Pulmonary artery endothelial cell (primary cell): ENCODE measurements around the gene TVP23A. TPM values are rescaled to one million over a fixed set of nuclear protein-coding genes. Genes with fewer than 3 reads are reported as not detected.
A peak's percentile ranks its signal among the peaks of the same experiment; 100 is the strongest.
"Not testable (repeated sequence)": the region's sequence is repeated elsewhere in the genome, so short reads cannot be mapped to it uniquely, and the experiment has no call there.

Experiments used
- DNase-seq: peaks from one replicate; pipeline ENCODE4 v3.0.0-alpha.2; 2011; ENCODE audit warnings: low read depth, low spot score
- total RNA-seq: library from RNA; depleted of rRNA; stranded (reverse); fragments of >200 nt; gene quantifications from 2 replicates; pipeline ENCODE4 v1.2.3, GENCODE V29; 2014

The TVP23A gene
- total RNA-seq, 1 donor from 2014 or later = not detected

GRCh38 chr16:10836174-10836853 lies 17.7 kb upstream of the TVP23A start:
- no peak for DNase-seq

GRCh38 chr16:10835281-10835931 lies 16.8 kb upstream of the TVP23A start:
- DNase-seq = no peak

- DNase-seq = no peak
These were observed 16.2 kb upstream of the TVP23A start for GRCh38 chr16:10834766-10835165.

GRCh38 chr16:10834130-10834529 lies 15.5 kb upstream of the TVP23A start:
- no peak for DNase-seq

- no peak for DNase-seq
These were observed 14.7 kb upstream of the TVP23A start for GRCh38 chr16:10833271-10833670.

- no peak for DNase-seq
These were observed 13.6 kb upstream of the TVP23A start for GRCh38 chr16:10831894-10832886.

- not testable (repeated sequence) for DNase-seq
These were observed 11.6 kb upstream of the TVP23A start for GRCh38 chr16:10830240-10830639.

GRCh38 chr16:10829390-10830098 lies 10.9 kb upstream of the TVP23A start:
- not testable (repeated sequence) for DNase-seq

- DNase-seq = peak; percentile 78
These were observed 10.3 kb upstream of the TVP23A start for GRCh38 chr16:10828851-10829366.

GRCh38 chr16:10827691-10828341 lies 9.2 kb upstream of the TVP23A start:
- DNase-seq = peak; percentile 19

GRCh38 chr16:10824111-10824893 lies 5.7 kb upstream of the TVP23A start:
- no peak for DNase-seq

GRCh38 chr16:10822702-10823101 lies 4.1 kb upstream of the TVP23A start:
- DNase-seq = no peak

GRCh38 chr16:10820546-10820945 lies 2.0 kb upstream of the TVP23A start:
- DNase-seq = no peak

- DNase-seq = no peak
These were observed 1.1 kb downstream of the TVP23A start for GRCh38 chr16:10817514-10817913.

- DNase-seq = no peak
These were observed 5.5 kb downstream of the TVP23A start for GRCh38 chr16:10813099-10813455.

- DNase-seq = no peak
These were observed 6.1 kb downstream of the TVP23A start for GRCh38 chr16:10812312-10813098.

- no peak for DNase-seq
These were observed 8.9 kb downstream of the TVP23A start for GRCh38 chr16:10809706-10810105.

GRCh38 chr16:10808850-10809249 lies 9.7 kb downstream of the TVP23A start:
- DNase-seq = no peak

- no peak for DNase-seq
These were observed 10.4 kb downstream of the TVP23A start for GRCh38 chr16:10808218-10808617.
